ENCODE data around the gene CYREN.

DNA sequence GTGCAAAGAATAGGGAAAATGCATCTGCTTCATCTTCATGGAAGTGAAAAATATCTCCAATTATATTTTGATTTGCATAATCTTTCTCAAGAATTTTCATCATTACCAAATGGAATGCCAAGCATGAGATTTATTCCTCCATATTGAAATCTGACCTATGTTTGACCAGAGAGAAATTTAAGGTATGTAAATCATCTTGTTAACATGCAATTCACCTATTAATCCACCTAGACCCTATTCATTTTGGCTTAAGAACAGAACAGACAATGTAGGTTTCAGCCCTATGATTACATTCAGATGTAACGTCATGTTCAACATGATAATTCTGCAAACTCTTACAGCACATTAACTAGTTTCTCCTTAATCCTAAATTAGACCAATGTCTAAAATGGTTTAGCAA is 53.4 kb downstream of the CYREN start:
- TF ChIP-seq, protein P1, sequence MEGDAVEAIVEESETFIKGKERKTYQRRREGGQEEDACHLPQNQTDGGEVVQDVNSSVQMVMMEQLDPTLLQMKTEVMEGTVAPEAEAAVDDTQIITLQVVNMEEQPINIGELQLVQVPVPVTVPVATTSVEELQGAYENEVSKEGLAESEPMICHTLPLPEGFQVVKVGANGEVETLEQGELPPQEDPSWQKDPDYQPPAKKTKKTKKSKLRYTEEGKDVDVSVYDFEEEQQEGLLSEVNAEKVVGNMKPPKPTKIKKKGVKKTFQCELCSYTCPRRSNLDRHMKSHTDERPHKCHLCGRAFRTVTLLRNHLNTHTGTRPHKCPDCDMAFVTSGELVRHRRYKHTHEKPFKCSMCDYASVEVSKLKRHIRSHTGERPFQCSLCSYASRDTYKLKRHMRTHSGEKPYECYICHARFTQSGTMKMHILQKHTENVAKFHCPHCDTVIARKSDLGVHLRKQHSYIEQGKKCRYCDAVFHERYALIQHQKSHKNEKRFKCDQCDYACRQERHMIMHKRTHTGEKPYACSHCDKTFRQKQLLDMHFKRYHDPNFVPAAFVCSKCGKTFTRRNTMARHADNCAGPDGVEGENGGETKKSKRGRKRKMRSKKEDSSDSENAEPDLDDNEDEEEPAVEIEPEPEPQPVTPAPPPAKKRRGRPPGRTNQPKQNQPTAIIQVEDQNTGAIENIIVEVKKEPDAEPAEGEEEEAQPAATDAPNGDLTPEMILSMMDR (optimal IDR thresholded peaks at IDR 0.05 in 1 of 3, IDR thresholded peaks at IDR 0.05 in 1 of 3, conservative IDR thresholded peaks at IDR 0.05 in 1 of 3; ENCODE audit: extremely low read depth in 1 of 3, insufficient read depth in 2 of 3, low read length in 3 of 3) = no peak
- no peak for TF ChIP-seq EZH2 (IDR thresholded peaks at IDR 0.05; ENCODE audit: low read length)
